ENCODE data around the gene ATXN7L1.

DNA sequence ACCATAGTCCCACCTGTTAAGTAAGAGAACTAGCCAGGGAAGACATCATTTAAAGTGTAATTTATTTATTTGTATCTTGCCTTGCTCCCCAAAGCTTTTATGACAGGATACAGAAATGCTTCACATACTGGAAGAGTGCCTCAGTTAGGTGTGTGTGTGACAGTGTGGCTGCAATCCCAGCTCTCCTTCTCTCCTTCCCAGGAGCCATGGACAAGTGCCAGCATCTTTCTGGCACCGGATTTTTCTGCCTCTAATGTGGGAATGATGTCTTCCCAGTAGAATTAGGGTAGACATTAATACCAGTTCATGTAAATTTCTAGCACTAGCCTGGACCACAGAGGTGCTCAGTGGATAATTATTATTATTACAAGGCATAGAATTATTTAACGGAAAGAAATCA is 30.3 kb upstream of the ATXN7L1 start:
- TF ChIP-seq NFIC (IDR thresholded peaks at IDR 0.05) (no peak), EGR1 (IDR thresholded peaks at IDR 0.05) (no peak)
- TF ChIP-seq, protein P1, sequence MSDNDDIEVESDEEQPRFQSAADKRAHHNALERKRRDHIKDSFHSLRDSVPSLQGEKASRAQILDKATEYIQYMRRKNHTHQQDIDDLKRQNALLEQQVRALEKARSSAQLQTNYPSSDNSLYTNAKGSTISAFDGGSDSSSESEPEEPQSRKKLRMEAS (IDR thresholded peaks at IDR 0.05) = no peak

All from Ishikawa (cell line).